Inflammatory macrophage treated with lipopolysaccharide for 1 hour (primary cell): ENCODE measurements around the gene SH3PXD2B.

Source experiments
- DNase-seq, 2 donors: peaks; one replicate each; pipeline ENCODE4 v3.0.0-alpha.2; 2020 to 2022

SH3PXD2B gene

DNA sequence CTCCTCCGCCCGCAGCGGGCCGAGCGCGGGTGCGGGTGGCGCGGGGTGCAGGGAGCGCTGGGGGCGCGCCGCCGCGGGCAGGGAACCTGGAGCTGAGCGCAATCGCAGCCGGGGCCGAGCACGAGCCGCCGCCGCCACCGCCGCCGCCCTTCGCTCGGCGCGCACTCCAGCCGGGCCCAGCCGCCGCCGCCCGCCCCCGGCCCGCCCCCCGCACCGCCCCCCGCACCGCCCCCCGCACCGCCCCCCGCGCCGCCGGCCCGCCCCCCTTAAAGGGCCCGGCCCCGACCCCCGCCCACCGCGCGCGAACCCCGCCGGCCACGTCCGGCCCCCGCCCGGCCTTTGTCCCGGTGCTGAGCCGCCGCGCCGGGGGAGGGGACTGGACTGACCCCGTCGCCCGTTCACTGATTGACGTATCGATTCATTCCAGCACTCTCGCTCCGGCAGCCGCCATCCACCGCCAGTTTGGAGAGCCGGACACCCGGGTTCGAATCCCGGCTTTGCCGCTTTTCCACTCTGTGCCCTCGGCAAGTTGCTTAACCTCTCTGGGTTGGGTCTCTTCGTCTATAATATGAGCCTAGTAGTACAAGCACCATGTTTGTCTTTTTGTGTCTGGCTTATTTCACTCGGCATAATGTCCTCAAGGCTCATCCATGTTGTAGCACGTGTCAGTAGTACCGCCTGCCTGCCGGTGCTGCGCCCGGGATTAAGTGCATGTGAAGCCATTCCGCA, at the start of gene SH3PXD2B:
Gene SH3PXD2B (minus strand): TSS at position 168 of the 729 bp plus-strand sequence. CDS start 173 bp downstream, outside the sequence.
- DNase-seq, result no peak

DNA sequence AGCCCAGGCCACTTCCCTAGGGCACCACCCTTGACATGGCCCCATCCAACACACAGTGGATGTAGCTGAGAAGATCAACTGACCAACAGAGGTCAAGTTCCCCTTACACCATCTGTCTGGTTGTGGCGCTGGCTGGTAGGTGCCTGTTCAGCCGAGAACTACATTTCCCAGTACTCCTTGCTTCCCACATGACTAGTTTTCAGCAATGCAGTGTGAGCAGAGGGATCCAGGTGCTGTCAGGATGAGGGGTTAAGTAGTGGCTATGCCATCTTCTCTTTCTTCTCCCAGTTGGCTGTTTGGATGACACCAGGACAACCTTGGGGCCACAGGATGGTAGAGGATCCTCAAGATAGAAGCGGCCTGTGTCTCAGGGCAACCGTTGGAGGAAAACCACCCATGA, 48.6 kb upstream of the SH3PXD2B start:
- peak in 1 of 2 donors; percentile 7 for DNase-seq

DNA sequence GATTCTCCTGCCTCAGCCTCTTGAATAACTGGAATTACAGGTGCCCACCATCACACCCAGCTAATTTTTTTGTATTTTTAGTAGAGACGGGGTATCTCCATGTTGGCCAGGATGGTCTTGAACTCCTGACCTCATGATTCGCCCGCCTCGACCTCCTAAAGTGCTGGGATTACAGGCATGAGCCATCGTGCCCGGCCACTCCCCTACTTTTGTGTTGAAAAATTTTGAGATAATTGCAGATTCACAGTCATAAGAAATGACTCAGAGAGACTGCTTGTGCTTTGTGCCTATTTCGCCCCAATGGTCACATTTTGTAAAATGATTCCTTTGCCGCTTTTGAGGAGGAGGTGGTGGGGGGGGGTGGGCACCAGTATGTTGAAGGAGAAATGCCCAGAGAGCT, 48.1 kb upstream of the SH3PXD2B start:
- DNase-seq, result no peak

DNA sequence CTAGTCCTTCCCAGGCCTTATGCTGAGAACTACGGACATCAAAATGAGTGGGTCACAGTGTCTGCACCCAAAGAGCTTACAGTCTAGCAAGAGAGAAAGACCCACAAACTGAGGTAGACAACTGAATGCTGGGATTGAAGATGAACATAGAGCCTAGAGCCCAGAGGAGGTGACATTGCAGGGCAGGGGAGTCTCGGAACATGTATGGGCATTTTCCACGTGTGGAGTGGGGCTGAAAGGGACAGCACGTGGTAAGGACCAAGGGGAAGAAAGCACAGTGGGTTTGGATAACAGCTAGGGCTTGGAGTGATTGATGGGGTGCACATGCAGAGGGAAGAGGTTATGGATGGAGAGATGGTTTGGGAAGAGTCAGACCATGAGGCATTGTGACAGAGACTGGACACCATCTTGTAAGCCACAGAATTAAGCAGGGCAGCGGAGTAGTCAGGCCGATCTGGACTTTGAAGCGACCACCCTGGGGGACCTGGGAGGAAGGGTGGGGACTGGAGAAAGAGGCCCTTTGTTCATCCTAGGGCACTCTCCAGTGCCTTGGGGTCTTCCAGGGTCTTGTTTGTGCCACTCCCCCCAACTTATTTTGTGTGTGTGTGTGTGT, 47.5 kb upstream of the SH3PXD2B start:
- DNase-seq, result no peak

DNA sequence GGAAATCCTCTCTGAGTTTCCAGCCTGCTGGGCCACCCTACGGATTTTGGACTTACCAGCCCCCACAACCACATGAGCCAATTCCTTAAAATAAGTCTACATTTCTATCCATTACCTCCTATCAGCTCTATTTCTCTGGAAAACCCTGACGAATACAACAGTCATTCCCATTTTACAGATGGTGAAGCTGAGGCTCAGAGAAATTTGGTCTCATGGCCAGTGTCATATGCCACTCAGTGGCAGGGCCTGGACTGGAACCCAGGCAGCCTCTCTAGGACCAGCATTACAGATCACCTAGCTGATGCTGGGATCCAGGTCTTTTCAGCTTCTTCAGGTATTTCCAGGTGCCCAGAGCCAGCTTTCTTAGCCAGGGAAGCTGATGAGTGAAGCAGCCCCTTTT, 45.0 kb upstream of the SH3PXD2B start:
- no peak for DNase-seq

DNA sequence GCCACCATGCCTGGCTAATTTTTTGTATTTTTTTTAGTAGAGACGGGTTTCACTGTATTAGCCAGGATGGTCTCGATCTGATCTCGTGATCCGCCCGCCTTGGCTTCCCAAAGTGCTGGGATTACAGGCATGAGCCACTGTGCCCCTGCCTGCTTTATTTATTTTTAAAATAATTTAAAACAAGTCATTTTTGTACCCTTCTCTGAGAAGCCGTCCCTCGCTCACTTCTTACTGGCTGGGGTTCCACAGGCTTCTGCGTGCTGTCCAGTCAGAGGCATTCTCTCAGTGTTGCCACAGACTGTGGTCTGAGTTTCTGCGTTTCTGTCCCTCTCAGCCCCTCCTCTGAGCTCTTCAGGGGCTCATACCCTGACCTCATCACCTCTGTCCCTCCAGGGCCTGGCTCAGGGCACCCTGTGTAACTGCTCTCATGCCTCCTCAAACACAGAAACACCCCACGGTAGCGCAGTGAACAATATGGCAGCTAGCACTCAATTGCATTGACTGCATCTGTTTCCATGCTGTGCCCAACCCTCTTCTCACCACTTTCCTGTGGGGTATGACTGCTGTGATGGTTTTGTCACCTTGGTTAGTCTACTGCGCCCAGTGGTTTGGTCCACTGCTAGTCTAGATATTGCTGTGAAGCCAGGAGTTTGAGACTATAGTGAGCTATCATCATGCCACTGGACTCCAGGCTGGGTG, 44.3 kb upstream of the SH3PXD2B start:
- no peak for DNase-seq

DNA sequence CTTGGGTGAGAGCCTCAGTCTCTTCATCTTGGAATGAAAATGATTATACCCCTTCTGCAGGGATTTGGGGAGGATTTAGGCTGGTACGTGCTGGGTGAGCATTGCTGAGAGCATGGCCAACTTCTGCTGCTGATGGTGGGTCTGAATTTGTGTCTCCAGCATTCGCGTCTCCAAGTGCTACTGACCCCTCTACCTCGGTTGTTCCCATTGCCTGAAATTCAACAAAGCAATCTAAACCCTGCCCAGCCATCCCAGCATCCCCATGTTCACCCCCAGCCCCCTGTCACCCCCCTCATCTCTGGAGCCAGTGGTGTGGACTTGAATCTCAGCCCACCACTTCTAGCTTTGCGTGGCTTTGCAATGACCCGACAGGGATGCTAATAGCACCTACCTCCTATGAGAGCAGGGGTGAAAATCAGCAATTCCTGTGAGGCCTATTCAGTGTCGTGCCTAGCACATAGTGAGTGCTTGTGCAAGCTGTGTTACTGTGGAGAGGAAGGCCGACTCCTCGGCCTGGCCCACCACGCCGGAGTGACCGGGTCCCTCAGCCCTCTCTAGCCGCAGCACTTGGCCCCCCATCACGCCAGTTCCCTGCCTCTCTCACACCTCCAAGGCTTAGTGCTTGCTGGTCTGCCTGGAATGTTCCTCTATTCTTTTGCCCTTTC, 43.4 kb upstream of the SH3PXD2B start:
- no peak for DNase-seq

DNA sequence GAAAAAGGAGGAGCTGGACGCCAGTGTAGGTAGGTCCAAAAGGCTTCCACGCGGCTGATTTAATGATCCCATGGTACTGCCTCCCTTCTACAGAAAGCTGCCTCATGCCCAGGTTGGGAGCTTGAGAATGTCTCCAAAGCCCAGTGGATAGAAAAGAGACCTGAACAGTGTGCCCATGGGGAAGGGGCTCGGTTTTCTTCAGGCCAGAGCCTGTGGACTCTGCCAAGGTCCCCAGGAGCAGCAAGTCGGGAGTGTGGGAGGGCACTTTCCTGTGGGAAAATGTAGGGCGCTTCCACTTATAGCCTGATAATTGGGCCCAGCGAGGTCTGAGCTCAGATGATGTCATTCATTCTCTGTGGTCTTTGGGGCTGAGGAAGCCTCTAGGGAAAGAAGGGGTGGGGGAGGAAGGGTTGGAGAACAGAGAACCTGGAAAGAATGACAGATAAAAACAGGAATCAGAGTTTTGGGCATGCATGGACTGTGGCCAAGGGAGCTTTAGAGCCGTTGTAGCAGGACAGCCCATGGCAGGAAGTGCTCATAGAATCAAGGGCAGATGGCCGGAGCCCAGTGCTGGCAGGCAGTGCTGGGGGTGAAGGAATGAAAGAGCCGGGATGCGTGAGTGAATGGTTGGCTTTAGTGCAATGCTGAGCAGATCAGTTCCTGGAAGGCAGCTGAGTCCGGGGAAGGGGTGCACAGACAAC, 42.5 kb upstream of the SH3PXD2B start:
- DNase-seq, result no peak

DNA sequence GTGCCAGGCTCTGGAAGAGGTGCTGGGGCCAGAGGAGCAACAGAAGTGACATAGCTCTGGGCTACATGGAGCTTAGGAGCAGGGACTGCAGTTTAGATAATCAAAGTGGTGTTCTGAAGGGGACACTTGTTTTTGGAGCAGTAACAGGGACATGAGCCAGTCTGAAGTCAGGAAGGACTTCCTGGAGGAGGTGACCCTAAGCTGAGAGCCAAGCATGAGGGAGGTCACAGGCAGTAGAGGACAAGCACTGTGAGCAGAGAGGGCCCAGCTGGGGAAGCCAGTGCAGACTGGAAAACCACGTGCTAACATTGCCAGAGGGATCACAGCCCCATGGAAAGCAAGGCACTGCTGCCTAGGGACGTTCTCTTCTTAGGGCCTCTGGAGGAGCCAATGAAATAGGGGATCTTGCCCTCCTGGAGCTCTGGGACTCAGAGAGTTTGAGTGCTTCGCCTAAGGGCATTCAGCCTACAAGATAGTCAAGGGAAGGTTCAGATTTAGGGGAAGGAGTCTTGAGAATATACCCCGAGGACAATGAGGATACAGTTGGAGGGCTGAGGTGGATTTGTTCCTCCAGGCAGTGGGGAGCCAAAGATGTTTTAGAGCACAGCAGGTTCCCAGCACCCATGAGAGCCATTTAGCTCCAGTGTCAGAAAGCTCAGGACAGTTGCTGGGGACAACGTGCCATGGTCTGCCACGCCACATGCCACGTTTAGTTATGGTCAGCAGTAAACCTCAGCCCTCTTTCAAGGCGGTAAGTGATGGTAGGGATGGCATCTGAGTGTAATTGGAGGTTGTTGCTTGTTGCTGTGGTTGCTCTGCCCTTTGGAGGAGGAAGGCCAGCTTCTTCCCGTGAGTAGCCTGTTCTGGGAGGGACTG, 40.5 kb upstream of the SH3PXD2B start:
- DNase-seq, result no peak

DNA sequence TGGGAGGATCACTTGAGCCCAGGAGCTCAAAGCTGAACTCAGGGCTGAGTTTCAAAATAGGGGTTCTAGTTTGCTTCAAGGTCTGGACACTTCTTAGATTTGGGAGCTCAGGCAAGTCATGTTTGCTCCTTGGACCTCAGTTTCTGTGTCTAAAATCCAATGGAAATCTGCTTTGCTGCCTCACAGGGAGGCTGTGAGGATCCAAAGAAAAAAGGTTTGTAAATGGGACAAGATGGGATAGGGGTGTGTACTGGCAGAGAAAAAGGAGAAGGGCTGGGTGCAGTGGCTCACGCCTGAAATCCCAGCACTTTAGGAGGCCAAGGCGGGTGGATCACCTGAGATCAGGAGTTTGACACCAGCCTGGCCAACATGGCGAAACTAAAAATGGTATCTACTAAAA, 39.6 kb upstream of the SH3PXD2B start:
- no peak for DNase-seq

DNA sequence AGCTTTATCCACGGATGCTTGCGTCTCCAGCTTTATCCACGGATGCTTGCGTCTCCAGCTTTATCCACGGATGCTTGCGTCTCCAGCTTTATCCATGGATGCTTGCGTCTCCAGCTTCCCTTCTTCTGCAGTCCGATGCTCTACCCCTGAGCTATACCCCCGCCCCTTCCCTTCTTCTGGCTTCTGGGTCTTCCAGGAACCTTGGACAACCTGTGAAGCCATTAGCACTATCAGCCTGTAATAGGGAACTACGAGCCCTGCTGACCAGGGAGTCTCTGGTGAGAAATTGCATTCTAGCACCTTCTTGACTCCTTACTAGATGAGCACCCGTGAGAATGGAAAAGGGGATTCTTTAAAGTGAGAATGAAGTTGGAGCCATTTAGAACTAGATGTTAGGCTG, 39.1 kb upstream of the SH3PXD2B start:
- DNase-seq, result no peak

DNA sequence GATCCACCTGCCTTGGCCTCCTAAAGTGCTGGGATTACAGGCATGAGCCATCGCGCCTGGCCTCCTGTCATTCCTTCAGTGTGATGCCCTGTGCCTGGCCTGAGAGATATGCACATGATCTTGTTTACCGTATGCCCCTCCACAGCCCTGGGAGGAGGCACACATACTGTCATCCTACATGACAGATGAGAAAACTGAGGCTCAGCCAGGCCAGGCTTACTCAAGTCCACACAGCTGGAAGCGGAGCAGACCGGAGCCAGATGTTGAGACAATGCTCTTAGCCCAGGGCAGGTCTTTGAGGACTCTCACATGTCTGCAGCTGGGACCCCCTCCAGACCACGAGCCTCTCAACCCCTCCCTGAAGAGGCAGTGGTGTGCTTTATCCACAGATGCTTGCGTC, 38.7 kb upstream of the SH3PXD2B start:
- DNase-seq, result no peak

DNA sequence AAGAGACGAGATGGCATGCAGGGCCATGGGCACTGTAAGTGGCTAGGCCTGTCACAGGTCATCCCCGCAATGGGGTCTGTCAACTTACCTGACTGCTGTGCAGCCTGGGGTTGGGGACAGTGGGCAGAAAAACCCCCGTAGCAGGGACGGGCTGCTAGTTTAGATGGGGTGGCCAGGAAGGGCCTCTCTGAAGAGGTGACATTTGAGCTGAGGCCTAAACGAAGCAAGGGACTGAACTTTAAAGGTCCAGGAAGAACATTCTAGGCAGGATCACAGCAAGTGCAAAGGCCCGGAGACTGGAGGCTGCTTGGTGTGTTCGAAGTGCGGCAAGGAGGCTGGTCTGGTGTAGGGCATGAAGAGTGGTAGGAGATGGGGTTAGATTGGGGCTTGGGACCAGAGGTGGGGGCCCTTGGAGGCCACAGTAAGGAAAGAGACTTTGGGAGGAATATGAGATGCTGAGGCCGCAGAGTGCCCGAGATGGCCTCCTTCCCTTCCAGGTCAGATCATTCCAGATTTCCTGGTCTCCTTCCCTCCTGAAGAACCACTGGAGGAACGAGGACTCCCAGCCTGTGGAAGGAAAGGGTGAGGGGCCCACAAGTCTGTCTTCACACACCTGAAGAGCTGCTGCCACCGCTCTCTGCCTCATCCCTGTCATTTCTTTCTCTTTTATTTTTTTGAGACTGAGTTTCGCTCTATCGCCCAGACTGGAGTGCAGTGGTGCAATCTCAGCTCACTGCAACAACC, 37.9 kb upstream of the SH3PXD2B start:
- no peak for DNase-seq

DNA sequence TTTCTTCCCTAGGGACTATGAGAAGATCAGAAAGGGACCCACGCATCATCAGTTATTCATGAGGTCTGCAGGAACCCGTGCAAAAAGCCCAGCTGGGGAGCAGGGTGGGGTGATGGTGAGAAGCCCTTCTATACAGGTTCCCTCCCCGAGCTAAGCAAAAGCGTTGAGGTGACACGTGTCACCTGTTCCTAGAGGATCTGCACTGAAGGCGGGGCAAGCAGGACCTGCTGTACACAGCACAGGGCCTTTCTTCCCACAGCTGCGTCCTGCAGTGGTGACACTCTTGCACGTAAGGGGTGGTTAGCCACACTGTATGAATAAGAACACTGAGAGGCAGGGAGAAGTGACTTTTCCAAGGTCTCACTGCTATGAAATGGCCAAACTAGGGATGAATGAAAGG, 37.2 kb upstream of the SH3PXD2B start:
- no peak for DNase-seq

DNA sequence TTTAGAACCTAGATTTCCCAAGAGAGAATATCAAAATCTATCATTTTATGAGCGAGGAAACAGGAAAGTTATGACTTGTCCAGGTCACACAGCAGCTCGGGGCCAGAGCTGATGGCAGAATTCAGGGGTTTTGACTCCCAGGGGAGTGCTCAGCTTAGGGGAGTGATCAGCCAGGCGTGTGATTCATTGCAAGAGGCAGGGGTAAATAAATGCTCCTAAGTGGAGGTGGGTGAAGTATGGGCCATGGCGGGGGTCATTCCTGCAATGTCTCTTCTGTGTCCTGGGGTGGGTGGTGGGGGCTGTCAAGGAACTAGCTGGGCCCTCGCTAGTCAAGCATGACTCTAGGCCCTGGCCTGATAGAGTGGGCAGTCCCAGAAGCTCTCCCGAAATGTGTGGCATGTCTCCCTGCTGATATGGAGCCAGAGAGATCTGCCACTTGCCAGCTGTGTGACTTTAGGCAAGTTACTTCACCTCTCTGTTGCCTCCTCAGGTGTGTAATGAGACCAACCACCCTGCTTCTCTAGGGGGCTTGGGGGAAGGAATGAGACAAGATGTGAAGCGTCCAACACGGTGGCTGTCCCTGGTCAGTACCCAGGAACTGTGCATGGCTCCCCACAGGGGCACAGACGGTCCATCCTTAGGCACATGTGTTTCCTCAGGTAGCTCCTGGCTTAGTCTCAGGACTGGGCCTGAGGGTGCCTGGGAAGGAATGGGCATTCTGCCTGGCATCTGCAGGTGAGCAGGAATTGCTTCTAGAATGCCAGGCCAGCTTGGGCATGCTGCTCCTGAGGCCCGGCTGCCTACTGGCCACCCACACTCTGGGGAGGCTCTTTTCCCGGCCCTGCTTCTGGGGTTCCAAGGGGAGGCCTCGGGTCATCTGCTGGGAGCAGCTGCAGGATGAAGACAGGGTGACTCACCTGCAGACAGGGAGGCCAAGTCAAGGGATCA, 36.5 kb upstream of the SH3PXD2B start:
- no peak for DNase-seq

DNA sequence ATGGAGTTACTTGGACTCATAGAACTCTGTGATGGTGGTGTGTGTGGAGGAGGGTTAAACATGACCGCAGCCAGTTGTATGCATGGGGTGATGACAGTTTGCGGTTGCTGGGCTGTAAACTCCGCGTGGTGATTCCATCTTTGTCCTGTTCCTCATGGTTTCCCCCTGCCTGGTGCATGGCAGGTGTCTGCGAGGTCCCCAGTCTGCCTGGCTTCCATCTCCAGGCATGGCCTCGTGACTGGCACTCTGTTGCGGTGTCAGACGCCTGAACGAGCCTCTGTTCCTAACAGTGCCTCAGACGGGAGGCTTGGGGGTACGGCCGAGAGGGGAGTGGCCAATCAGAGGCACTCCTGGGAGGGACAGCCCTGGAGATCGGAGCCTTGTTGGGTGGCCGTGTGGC, 33.9 kb upstream of the SH3PXD2B start:
- DNase-seq, result no peak

DNA sequence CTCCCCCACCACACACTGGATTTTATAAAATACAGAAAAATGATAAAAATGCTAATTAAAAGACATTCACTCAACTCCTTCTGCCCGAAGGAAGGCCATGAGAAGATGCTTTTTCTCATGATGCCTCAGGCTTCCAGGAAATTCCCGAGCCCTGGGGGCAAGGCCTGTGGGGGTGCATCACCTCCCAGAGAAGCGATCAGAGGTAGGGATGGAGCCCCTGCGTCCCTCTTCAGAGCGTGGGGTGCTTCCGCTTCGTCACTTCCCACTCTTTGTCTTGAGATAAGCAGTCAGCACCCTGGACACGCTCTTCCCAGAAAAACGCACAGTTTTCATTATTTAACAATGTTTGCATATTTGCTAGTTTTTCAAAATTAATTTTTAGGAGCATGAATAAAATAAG, 33.3 kb upstream of the SH3PXD2B start:
- no peak for DNase-seq

DNA sequence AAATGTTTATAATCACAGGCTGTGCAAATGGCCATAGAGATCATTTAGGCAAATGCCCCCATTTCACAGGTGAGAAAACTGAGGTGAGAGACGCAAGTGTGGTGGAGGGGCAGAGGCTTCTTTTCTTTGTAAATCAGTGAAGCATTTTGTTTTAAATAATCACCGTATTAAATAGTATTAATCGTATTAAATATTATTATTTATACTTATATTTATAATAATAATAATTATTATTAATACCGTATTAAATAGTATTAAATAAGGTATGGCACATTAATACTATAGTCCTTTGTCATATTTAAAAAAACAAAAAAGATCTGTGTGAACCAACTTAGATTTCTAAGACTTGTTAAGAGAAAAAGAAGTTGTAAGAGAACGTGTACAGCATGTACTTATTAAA, 32.6 kb upstream of the SH3PXD2B start:
- DNase-seq, result no peak

DNA sequence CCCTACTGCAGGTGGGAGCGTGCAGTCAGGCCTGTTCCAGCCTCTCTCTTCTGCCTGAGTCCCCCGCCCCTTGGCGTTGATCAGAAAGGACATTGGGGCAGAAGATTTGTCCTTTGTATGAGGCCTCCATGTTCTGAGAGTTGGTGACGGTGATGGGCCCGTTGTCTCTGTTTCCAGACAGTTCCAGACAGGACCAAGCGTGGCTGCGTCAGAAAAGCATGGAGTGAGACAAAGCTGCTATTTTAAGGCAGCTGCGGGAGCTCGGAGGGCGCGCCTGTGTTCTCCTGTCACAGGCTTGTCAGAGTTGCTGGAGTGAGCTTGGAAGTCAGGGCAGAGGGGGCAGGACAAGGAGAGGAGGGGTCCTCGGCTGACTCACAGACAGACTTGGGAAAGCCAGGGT, 32.1 kb upstream of the SH3PXD2B start:
- no peak for DNase-seq
